T-helper 2 cell treated with Interferon-gamma antibody and Interleukin-4, amounts not matched to agents 5 μg/mL and 100 μg/mL, for 36 hours (primary cell): ENCODE data around the gene MRPL12.

Source experiments
- DNase-seq: peaks from one replicate; pipeline ENCODE4 v3.0.0; 2021; ENCODE audit warnings: low spot score
- H3K27ac Mint-ChIP-seq: one replicate; pipeline ENCODE4 v1.8.0; 2021; ENCODE audit warnings: mild to moderate bottlenecking, mixed read lengths
- H3K27me3 Mint-ChIP-seq: one replicate; pipeline ENCODE4 v1.8.0; 2021; ENCODE audit warnings: low read depth, mixed read lengths
- H3K36me3 Mint-ChIP-seq: one replicate; pipeline ENCODE4 v1.8.0; 2021; ENCODE audit warnings: low read depth, mixed read lengths
- H3K4me1 Mint-ChIP-seq: one replicate; pipeline ENCODE4 v1.8.0; 2021; ENCODE audit warnings: low read depth, mixed read lengths
- H3K4me3 Mint-ChIP-seq: one replicate; pipeline ENCODE4 v1.8.0; 2022; ENCODE audit warnings: mild to moderate bottlenecking, moderate library complexity, mixed read lengths
- H3K9me3 Mint-ChIP-seq: one replicate; pipeline ENCODE4 v1.8.0; 2021; ENCODE audit warnings: mixed read lengths

MRPL12 gene

GRCh38 chr17:81713556-81714411 lies 10.6 kb downstream of the MRPL12 start:
- Mint-ChIP-seq H3K36me3 (peaks cover 2% of the 10 kb centered on the region), H3K27me3 (no peaks in the 10 kb centered on the region), H3K4me3 (peak overlapping the region; percentile 95), H3K27ac (no peak overlapping the region), H3K9me3 (no peaks in the 10 kb centered on the region), H3K4me1 (peaks cover 14% of the 10 kb centered on the region)
- no peak for DNase-seq

GRCh38 chr17:81714412-81715106 lies 11.4 kb downstream of the MRPL12 start:
- DNase-seq, result no peak
- Mint-ChIP-seq H3K9me3 (no peaks in the 10 kb centered on the region), H3K4me3 (peak overlapping the region; percentile 36), H3K36me3 (no peaks in the 10 kb centered on the region), H3K27me3 (no peaks in the 10 kb centered on the region), H3K4me1 (peaks cover 14% of the 10 kb centered on the region), H3K27ac (no peak overlapping the region)

DNA sequence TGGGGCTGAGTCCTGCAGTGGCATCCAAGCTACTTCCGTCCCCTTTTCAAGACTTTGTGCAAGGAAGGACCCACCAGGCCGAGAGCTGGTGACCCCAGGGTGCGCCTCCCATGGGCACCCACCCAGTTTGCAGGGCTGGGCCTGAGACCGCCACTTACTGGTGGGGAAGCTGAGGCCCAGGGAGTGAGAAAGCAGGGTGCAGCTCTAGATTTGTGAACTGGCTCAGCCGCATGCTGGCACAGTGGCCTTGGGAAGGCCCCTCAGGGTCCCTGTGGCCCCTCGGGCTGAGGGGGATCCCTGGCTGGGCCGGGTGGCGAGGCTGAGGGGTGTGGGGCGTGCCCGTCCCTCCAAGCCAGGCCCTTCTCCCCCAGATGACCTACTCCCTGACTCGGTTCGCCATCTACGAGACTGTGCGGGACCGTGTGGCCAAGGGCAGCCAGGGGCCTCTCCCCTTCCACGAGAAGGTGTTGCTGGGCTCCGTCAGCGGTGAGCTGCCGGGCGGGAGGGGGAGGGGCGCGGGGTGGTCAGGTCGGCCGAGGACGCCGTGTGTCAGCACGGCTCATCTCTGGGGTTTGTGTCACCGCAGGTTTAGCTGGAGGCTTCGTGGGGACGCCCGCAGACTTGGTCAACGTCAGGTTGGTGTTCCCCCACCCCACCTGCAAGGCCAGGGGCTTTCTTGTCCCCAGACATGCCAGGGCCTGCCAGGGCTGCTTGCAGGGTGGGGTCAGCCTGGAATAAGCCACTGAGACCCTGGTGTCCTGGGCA lies 12.1 kb downstream of the MRPL12 start:
- H3K27me3 Mint-ChIP-seq, result no peaks in the 10 kb centered on the region
- H3K9me3 Mint-ChIP-seq, result no peaks in the 10 kb centered on the region
- H3K4me1 Mint-ChIP-seq, result peaks cover 14% of the 10 kb centered on the region
- no peaks in the 10 kb centered on the region for H3K36me3 Mint-ChIP-seq
- DNase-seq, result no peak
- no peak overlapping the region for H3K4me3 Mint-ChIP-seq
- no peak overlapping the region for H3K27ac Mint-ChIP-seq

GRCh38 chr17:81715872-81716673 lies 12.9 kb downstream of the MRPL12 start:
- H3K4me1 Mint-ChIP-seq, result peaks cover 8% of the 10 kb centered on the region
- no peak overlapping the region for H3K4me3 Mint-ChIP-seq
- no peak overlapping the region for H3K27ac Mint-ChIP-seq
- no peaks in the 10 kb centered on the region for H3K27me3 Mint-ChIP-seq
- DNase-seq, result no peak
- no peaks in the 10 kb centered on the region for H3K36me3 Mint-ChIP-seq
- H3K9me3 Mint-ChIP-seq, result no peaks in the 10 kb centered on the region

DNA sequence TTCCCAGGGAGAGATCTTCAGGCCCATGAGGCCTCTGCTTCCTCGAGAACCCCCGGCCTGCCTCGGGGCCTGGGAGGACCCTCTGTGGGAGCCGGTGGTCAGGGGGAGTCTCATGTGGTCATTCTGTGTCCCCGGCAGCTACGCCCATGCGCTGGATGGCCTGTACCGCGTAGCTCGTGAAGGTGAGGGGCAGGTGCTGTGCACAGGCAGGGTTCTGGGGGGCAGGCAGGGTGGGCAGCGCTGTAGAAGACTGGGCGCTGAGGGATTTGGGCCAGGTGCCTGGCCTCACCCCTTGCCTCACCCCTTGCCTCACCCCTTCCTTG lies 13.5 kb downstream of the MRPL12 start:
- Mint-ChIP-seq H3K4me3 (no peak overlapping the region), H3K4me1 (peaks cover 7% of the 10 kb centered on the region), H3K27ac (no peak overlapping the region), H3K27me3 (no peaks in the 10 kb centered on the region), H3K36me3 (no peaks in the 10 kb centered on the region), H3K9me3 (no peaks in the 10 kb centered on the region)
- no peak for DNase-seq

- no peak for DNase-seq
- H3K4me3 Mint-ChIP-seq, result no peak overlapping the region
- H3K36me3 Mint-ChIP-seq, result no peaks in the 10 kb centered on the region
- no peaks in the 10 kb centered on the region for H3K9me3 Mint-ChIP-seq
- H3K4me1 Mint-ChIP-seq, result peaks cover 7% of the 10 kb centered on the region
- H3K27ac Mint-ChIP-seq, result no peak overlapping the region
- H3K27me3 Mint-ChIP-seq, result no peaks in the 10 kb centered on the region
Measured at GRCh38 chr17:81717049-81717765, 14.0 kb downstream of the MRPL12 start.

DNA sequence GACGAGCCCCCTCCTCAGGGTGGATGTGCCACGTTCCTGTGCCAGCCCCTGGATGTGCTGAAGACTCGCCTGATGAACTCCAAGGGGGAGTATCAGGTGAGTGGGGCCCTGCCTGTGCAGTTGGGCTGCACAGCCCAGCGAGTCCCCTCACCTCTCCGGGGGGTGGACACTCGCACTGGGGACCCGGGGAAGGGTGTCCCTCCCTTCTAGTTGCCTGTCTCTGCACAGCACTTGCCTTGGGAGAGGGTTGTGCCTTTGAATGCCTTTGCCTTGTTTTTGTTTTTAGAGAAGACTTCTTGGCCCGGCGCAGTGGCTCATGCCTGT lies 14.6 kb downstream of the MRPL12 start:
- Mint-ChIP-seq H3K27ac (no peak overlapping the region), H3K9me3 (no peaks in the 10 kb centered on the region), H3K4me3 (no peak overlapping the region), H3K36me3 (no peaks in the 10 kb centered on the region), H3K27me3 (no peaks in the 10 kb centered on the region), H3K4me1 (peaks cover 6% of the 10 kb centered on the region)
- no peak for DNase-seq

DNA sequence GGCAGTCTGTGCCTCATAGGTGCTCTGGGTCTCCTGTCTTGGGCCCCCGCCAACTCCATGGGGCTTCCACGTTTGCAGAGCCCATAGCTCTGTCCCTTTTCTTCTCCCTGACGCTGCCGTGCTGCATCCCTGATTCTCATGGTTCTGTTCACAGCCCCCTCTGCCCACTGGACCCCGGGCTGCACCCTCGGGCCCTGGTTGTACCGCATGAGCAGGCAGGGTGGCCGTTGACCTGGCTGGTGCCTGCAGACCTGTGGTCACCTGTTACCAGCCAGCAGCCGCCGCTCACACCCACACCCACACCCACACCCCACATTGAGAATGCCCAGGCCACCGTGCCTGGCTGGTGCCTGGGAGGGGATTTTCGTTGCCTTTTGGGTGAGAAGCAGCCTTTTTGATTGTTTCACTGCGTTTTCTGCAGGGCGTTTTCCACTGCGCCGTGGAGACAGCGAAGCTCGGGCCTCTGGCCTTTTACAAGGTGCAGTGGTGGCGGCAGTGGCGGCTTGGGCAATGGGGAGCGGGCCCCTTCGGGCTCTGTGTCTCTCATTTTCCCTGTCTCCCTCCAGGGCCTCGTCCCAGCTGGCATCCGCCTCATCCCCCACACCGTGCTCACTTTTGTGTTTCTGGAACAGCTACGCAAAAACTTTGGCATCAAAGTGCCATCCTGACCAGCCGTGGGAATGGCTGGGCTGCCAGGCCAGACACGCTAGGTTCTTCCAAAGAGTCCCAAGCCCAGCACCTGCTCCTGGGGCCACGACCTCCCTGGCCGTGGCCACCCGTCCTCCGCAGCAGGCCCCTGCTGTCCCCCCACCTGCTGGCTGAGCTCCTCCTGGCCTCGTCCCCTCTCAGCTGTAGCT lies 16.5 kb downstream of the MRPL12 start:
- H3K9me3 Mint-ChIP-seq, result no peaks in the 10 kb centered on the region
- H3K27ac Mint-ChIP-seq, result no peak overlapping the region
- no peaks in the 10 kb centered on the region for H3K27me3 Mint-ChIP-seq
- DNase-seq, result no peak
- peaks cover 3% of the 10 kb centered on the region for H3K4me1 Mint-ChIP-seq
- no peak overlapping the region for H3K4me3 Mint-ChIP-seq
- no peaks in the 10 kb centered on the region for H3K36me3 Mint-ChIP-seq

- H3K27ac Mint-ChIP-seq, result no peak overlapping the region
- DNase-seq, result no peak
- H3K4me3 Mint-ChIP-seq, result no peak overlapping the region
- no peaks in the 10 kb centered on the region for H3K27me3 Mint-ChIP-seq
- no peaks in the 10 kb centered on the region for H3K36me3 Mint-ChIP-seq
- H3K4me1 Mint-ChIP-seq, result peaks cover 3% of the 10 kb centered on the region
- no peaks in the 10 kb centered on the region for H3K9me3 Mint-ChIP-seq
Measured at GRCh38 chr17:81720267-81721071, 17.3 kb downstream of the MRPL12 start.

DNA sequence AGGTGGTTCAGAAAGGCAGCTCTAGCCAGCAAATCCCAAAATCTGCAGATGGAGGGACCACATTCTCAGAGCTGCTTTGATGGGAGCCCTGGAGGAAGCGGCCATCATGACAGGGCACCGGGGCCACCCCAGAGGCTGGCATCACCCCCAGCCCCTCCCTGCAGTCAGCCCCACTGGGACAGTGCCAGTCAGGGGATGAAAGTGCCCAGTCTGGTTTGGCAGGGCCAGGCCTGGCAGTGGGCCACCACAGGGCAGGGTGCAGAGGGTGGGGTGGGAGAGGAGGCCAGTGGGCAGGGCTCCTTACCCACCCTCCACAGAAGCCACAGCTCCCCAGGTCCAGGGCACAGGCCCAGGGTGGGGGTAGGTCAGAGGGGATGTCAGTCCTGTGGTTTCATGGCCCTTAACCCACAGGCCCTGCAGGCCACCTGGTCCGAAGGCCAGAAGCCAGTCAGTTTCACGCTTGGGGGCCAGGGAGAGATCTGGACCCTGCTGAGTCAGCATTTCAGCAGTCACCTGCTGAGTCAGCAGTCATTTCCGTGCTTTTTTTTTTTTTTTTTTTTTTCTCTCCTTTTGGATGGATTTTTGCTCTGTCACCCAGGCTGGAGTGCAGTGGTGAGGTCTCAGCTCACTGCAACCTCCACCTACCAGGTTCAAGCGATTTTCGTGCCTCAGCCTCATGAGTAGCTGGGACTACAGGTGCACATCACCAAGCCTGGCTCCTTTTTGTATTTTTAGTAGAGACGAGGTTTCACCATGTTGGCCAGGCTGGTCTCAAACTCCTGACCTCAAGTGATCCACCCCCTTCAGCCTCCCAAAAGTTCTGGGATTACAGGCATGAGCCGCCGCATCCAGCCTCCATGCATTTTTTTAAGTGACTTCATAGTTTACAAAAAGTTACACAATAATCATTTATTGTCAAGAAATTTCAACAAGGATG lies 19.3 kb downstream of the MRPL12 start:
- DNase-seq, result no peak
- peaks cover 3% of the 10 kb centered on the region for H3K4me1 Mint-ChIP-seq
- peaks cover 2% of the 10 kb centered on the region for H3K27me3 Mint-ChIP-seq
- H3K4me3 Mint-ChIP-seq, result no peak overlapping the region
- no peaks in the 10 kb centered on the region for H3K9me3 Mint-ChIP-seq
- no peaks in the 10 kb centered on the region for H3K36me3 Mint-ChIP-seq
- no peak overlapping the region for H3K27ac Mint-ChIP-seq

DNA sequence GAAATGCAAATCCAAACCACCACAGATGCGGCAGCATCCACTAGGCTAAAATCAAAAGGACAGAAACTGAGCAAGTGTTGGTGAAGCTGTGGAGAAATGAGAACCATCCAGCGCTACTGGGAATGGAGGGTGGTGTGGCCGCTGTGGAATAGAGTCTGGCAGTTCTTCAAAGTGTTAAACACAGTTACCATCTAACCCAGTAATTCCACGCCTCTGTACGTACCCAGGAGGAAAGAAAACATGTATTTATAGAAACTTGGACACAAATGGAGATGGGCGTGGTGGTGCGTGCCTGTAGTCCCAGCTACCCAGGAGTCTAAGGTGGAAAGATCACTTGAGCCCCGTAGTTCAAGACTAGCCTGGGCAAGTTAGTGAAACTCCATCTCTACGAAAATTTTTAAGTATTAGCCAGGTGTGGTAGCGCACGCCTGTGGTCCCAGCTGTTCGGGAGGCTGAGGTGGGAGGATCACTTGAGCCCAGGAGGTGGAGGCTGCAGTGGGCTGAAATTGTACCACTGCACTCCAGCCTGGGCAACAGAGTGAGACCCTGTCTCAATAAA lies 20.6 kb downstream of the MRPL12 start:
- Mint-ChIP-seq H3K36me3 (no peaks in the 10 kb centered on the region), H3K9me3 (no peaks in the 10 kb centered on the region), H3K4me3 (no peak overlapping the region), H3K27me3 (peaks cover 2% of the 10 kb centered on the region), H3K4me1 (peaks cover 3% of the 10 kb centered on the region), H3K27ac (no peak overlapping the region)
- no peak for DNase-seq
